ENCODE measurements around the gene DECR2. TPM values are rescaled to one million over a fixed set of nuclear protein-coding genes. Genes with fewer than 3 reads are reported as not detected.

DECR2 gene
- total RNA-seq, 1 experiment from 2014 or later: 52.6 TPM

DNA sequence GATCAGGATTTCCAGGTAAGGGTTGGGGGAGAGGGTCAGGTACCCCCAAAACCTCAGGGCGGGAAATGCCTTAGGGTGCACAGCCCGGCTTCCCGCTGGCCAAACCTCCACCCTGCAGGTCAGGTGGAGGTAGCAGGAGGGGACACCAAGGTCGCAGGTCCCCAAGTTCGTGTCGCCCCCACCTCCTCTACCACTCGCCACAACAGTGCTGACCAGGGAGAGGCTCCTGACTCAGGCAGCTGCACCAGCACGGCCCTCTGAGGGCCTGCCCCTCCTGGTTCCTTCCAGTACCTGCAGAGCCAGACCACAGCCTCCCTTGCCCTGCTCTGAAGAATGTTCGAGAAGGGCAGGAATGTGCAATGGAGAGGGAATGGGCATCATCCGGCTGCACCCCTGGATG is 35.2 kb upstream of the DECR2 start:
- no peaks in the 10 kb centered on the region for H3K4me1 Mint-ChIP-seq (ENCODE audit: low read depth, unreplicated experiment)
- no peaks in the 10 kb centered on the region for H3K9me3 Mint-ChIP-seq (ENCODE audit: unreplicated experiment)
- Histone ChIP-seq H3K4me3 (ENCODE audit: low read depth, low read length) (no peak overlapping the region), H3K27me3 (replicated peaks; ENCODE audit: control insufficient read depth, insufficient read depth, low read length) (no peaks in the 10 kb centered on the region), H3K4me1 (no peaks in the 10 kb centered on the region), H3K36me3 (ENCODE audit: control insufficient read depth, insufficient read depth, low read length) (peaks cover 2% of the 10 kb centered on the region; the same call in 1 of the 2 replicates), H3K9me3 (no peaks in the 10 kb centered on the region)
- BruUV-seq (replicated peaks): no TSS peak
- no peak overlapping the region for H3K4me3 Mint-ChIP-seq (ENCODE audit: unreplicated experiment)
- no peaks in the 10 kb centered on the region for H3K27me3 Mint-ChIP-seq (ENCODE audit: insufficient read depth, unreplicated experiment)
- intact Hi-C loops (cut with micrococcal nuclease; ENCODE audit: unreplicated experiment): no loop called here
- H3K27ac Mint-ChIP-seq (ENCODE audit: unreplicated experiment): no peak overlapping the region
- no peak for DNase-seq
- ChIA-PET CTCF (interaction anchor here (0.5 kb wide), 1 partner anchor 167 kb away, joined by 3 read pairs; no protein-coding TSS in a partner anchor), POLR2A (no interaction called here)
- peaks cover 49% of the 10 kb centered on the region for H3K36me3 Mint-ChIP-seq (ENCODE audit: insufficient read depth, unreplicated experiment)
- no peak for TF ChIP-seq CTCF (IDR thresholded peaks at IDR 0.05; ENCODE audit: insufficient read depth in 1 of 2, low read depth in 1 of 2, low read length in 1 of 2, severe bottlenecking in 1 of 2, unreplicated experiment in 1 of 2)

DNA sequence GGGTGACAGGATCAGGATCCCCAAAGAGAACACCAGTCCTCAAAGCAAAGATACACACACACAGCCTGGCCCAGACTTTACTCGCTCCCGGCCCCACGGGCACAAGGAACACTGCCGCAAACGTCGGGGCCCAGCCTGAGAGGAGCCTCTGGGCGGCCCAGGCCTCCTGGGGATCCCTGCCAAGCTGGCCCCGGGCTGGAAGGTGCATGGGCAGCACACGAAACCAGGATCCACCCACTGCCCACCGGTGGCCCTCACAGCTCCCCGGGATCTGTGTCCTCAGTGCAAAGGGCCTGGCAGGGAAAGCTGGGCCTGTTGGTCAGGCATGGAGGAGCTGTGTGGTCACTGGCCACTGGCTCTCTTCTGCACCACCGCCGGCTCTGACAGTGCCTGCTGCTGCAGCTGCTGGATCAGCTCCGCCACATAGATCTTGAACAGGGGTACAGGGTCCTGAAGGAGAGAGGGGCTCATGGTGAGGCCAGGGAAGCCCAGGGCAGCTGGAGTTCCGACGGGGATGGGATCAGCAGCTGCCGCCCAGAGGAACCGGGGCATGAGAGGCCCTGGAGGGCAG is 34.3 kb upstream of the DECR2 start:
- TF ChIP-seq CTCF (IDR thresholded peaks at IDR 0.05; ENCODE audit: insufficient read depth in 1 of 2, low read depth in 1 of 2, low read length in 1 of 2, severe bottlenecking in 1 of 2, unreplicated experiment in 1 of 2): no peak
- Histone ChIP-seq H3K4me3 (ENCODE audit: low read depth, low read length) (no peak overlapping the region), H3K27me3 (replicated peaks; ENCODE audit: control insufficient read depth, insufficient read depth, low read length) (no peaks in the 10 kb centered on the region), H3K4me1 (no peaks in the 10 kb centered on the region), H3K36me3 (ENCODE audit: control insufficient read depth, insufficient read depth, low read length) (peaks cover 2% of the 10 kb centered on the region; the same call in 1 of the 2 replicates), H3K9me3 (no peaks in the 10 kb centered on the region)
- Mint-ChIP-seq H3K4me1 (ENCODE audit: low read depth, unreplicated experiment) (no peaks in the 10 kb centered on the region), H3K4me3 (ENCODE audit: unreplicated experiment) (no peak overlapping the region), H3K27ac (ENCODE audit: unreplicated experiment) (no peak overlapping the region), H3K9me3 (ENCODE audit: unreplicated experiment) (no peaks in the 10 kb centered on the region), H3K36me3 (ENCODE audit: insufficient read depth, unreplicated experiment) (peaks cover 43% of the 10 kb centered on the region), H3K27me3 (ENCODE audit: insufficient read depth, unreplicated experiment) (no peaks in the 10 kb centered on the region)
- POLR2A ChIA-PET: no interaction called here
- CTCF ChIA-PET: interaction anchor here (0.7 to 0.8 kb wide), 3 partner anchors 15 to 132 kb away, joined by 4 to 5 read pairs (median 5); partner anchors contain the start of gene AXIN1
- no peak for DNase-seq
- intact Hi-C loops (cut with micrococcal nuclease; ENCODE audit: unreplicated experiment): no loop called here
- BruUV-seq (replicated peaks): no TSS peak

- Histone ChIP-seq H3K4me1 (no peaks in the 10 kb centered on the region), H3K9me3 (no peaks in the 10 kb centered on the region), H3K36me3 (ENCODE audit: control insufficient read depth, insufficient read depth, low read length) (peaks cover 2% of the 10 kb centered on the region), H3K4me3 (ENCODE audit: low read depth, low read length) (no peak overlapping the region), H3K27me3 (replicated peaks; ENCODE audit: control insufficient read depth, insufficient read depth, low read length) (no peaks in the 10 kb centered on the region)
- Mint-ChIP-seq H3K27ac (ENCODE audit: unreplicated experiment) (no peak overlapping the region), H3K27me3 (ENCODE audit: insufficient read depth, unreplicated experiment) (no peaks in the 10 kb centered on the region), H3K4me3 (ENCODE audit: unreplicated experiment) (no peak overlapping the region), H3K4me1 (ENCODE audit: low read depth, unreplicated experiment) (no peaks in the 10 kb centered on the region), H3K9me3 (ENCODE audit: unreplicated experiment) (no peaks in the 10 kb centered on the region), H3K36me3 (ENCODE audit: insufficient read depth, unreplicated experiment) (peaks cover 42% of the 10 kb centered on the region)
- CTCF ChIA-PET: no interaction called here
- BruUV-seq (replicated peaks): no TSS peak
- no peak for TF ChIP-seq CTCF (IDR thresholded peaks at IDR 0.05; ENCODE audit: insufficient read depth in 1 of 2, low read depth in 1 of 2, low read length in 1 of 2, severe bottlenecking in 1 of 2, unreplicated experiment in 1 of 2)
- no peak for DNase-seq
- intact Hi-C loops (cut with micrococcal nuclease; ENCODE audit: unreplicated experiment): no loop called here
- POLR2A ChIA-PET: no interaction called here
Observed at GRCh38 chr16:368388-369158, 33.1 kb upstream of the DECR2 start.
